Stimulated activated CD4-positive, alpha-beta T cell treated with anti-CD3 and anti-CD28 coated beads, Interleukin-15, amount 100 ng/mL, for 24 hours (primary cell): ENCODE data around the gene RMND5A.
"Not testable (repeated sequence)": the region's sequence is repeated elsewhere in the genome, so short reads cannot be mapped to it uniquely, and the experiment has no call there.

ENCODE experiments used
- DNase-seq: peaks from one replicate; pipeline ENCODE4 v3.0.0-alpha.2; 2020

Gene RMND5A

GRCh38 chr2:86719637-86720539, at the start of gene RMND5A:
Gene RMND5A (plus strand): TSS chr2:86720291. CDS start chr2:86720668, 377 bp downstream.
- peak; percentile 93 for DNase-seq

- DNase-seq = no peak
Observed at GRCh38 chr2:86671337-86671981, 48.6 kb upstream of the RMND5A start.

GRCh38 chr2:86672027-86672545, 48.0 kb upstream of the RMND5A start:
- DNase-seq = no peak

GRCh38 chr2:86673011-86673410, 47.1 kb upstream of the RMND5A start:
- no peak for DNase-seq

- no peak for DNase-seq
Observed at GRCh38 chr2:86673986-86674670, 46.0 kb upstream of the RMND5A start.

- no peak for DNase-seq
Observed at GRCh38 chr2:86675104-86675503, 45.0 kb upstream of the RMND5A start.

GRCh38 chr2:86675511-86676015, 44.5 kb upstream of the RMND5A start:
- no peak for DNase-seq

- DNase-seq = no peak
Observed at GRCh38 chr2:86677816-86678215, 42.3 kb upstream of the RMND5A start.

- no peak for DNase-seq
Observed at GRCh38 chr2:86679036-86679435, 41.1 kb upstream of the RMND5A start.

- no peak for DNase-seq
Observed at GRCh38 chr2:86685351-86685750, 34.7 kb upstream of the RMND5A start.

GRCh38 chr2:86686460-86686859, 33.6 kb upstream of the RMND5A start:
- no peak for DNase-seq

GRCh38 chr2:86686905-86687304, 33.2 kb upstream of the RMND5A start:
- no peak for DNase-seq

- DNase-seq = peak; percentile 13
Observed at GRCh38 chr2:86695053-86695691, 24.9 kb upstream of the RMND5A start.

- no peak for DNase-seq
Observed at GRCh38 chr2:86697551-86698104, 22.5 kb upstream of the RMND5A start.

GRCh38 chr2:86700690-86701089, 19.4 kb upstream of the RMND5A start:
- DNase-seq = no peak

- DNase-seq = no peak
Observed at GRCh38 chr2:86703704-86704361, 16.3 kb upstream of the RMND5A start.

GRCh38 chr2:86704459-86704971, 15.6 kb upstream of the RMND5A start:
- DNase-seq = no peak

- no peak for DNase-seq
Observed at GRCh38 chr2:86706220-86706619, 13.9 kb upstream of the RMND5A start.

GRCh38 chr2:86706935-86707334, 13.2 kb upstream of the RMND5A start:
- DNase-seq = no peak

- not testable (repeated sequence) for DNase-seq
Observed at GRCh38 chr2:86708126-86708525, 12.0 kb upstream of the RMND5A start.

- not testable (repeated sequence) for DNase-seq
Observed at GRCh38 chr2:86714579-86715173, 5.4 kb upstream of the RMND5A start.
